PC-3 (cell line): ENCODE results near the gene CD164L2. TPM values are rescaled to one million over a fixed set of nuclear protein-coding genes. Genes with fewer than 3 reads are reported as not detected.

Experiments
- ATAC-seq: fragments of 200-7000 bp; cut with Tn5 transposase; 2 replicates; pipeline ENCODE4 v1.9.1; 2020; ENCODE audit warnings: mild to moderate bottlenecking, moderate library complexity
- BruUV-seq: library from RNA; stranded (reverse); fragments of 400-500 nt; replicated peaks from 2 replicates; lab custom pipeline; 2021; lab: Mats Ljungman, UMichigan
- CTCF ChIA-PET: fragments of 300-600 bp; sonication (Branson Sonifier 250); formaldehyde crosslinking; loops from one replicate; lab custom pipeline; 2022; ENCODE audit warnings: antibody characterized with exemption; lab: Charles Lee
- POLR2A ChIA-PET: fragments of 300-600 bp; sonication (Branson Sonifier 250); formaldehyde crosslinking; loops from one replicate; lab custom pipeline; 2022; ENCODE audit warnings: antibody characterized with exemption; ENCODE audit not compliant: unreplicated experiment; lab: Charles Lee
- DNase-seq: peaks from one replicate; pipeline ENCODE4 v3.0.0-alpha.2; 2015
- H2AFZ ChIP-seq: fragments of 300-600 bp; sonication (generic); 2 replicates; pipeline ENCODE4 v1.6.0; 2016; ENCODE audit warnings: antibody characterized with exemption, low read length
- H3F3A ChIP-seq: fragments of 300-600 bp; sonication (generic); one replicate; pipeline ENCODE4 v1.6.0; 2017; ENCODE audit warnings: antibody characterized with exemption, low read length, control low read depth, mild to moderate bottlenecking; ENCODE audit not compliant: unreplicated experiment
- H3K27ac ChIP-seq: fragments of 300-600 bp; sonication (generic); 2 replicates; pipeline ENCODE4 v1.5.1; 2016; ENCODE audit warnings: mild to moderate bottlenecking, low read length
- H3K27me3 ChIP-seq: fragments of 300-600 bp; sonication (generic); 2 replicates; pipeline ENCODE4 v1.6.1; 2016; ENCODE audit warnings: low read length, mixed read lengths
- H3K36me3 ChIP-seq: fragments of 300-600 bp; sonication (generic); 2 replicates; pipeline ENCODE4 v1.6.1; 2016; ENCODE audit warnings: low read depth, mixed run types, low read length, mixed read lengths
- H3K4me1 ChIP-seq: fragments of 300-600 bp; sonication (generic); 2 replicates; pipeline ENCODE4 v1.5.1; 2016; ENCODE audit warnings: low read length; ENCODE audit not compliant: insufficient read depth
- H3K4me2 ChIP-seq: fragments of 300-600 bp; sonication (generic); 2 replicates; pipeline ENCODE4 v1.6.0; 2016; ENCODE audit warnings: low read length
- H3K4me3 ChIP-seq: fragments of 300-600 bp; sonication (generic); 2 replicates; pipeline ENCODE4 v1.5.1; 2016; ENCODE audit warnings: mild to moderate bottlenecking, low read length, mixed read lengths
- H3K79me2 ChIP-seq: fragments of 300-600 bp; sonication (generic); 2 replicates; pipeline ENCODE4 v1.6.1; 2017; ENCODE audit warnings: low read length, mixed read lengths
- H3K9ac ChIP-seq: fragments of 300-600 bp; sonication (generic); 2 replicates; pipeline ENCODE4 v1.6.0; 2016; ENCODE audit warnings: mild to moderate bottlenecking, low read length
- H3K9me2 ChIP-seq: fragments of 300-600 bp; sonication (generic); replicated peaks from 2 replicates; pipeline ENCODE4 v1.6.1; 2016; ENCODE audit warnings: mixed run types, low read length, mixed read lengths
- H3K9me3 ChIP-seq: fragments of 300-600 bp; sonication (generic); 2 replicates; pipeline ENCODE4 v1.6.1; 2016; ENCODE audit warnings: low read length, mixed read lengths
- H4K20me1 ChIP-seq: fragments of 300-600 bp; sonication (generic); 2 replicates; pipeline ENCODE4 v1.6.1; 2016; ENCODE audit warnings: low read length, mixed read lengths
- EZH2 ChIP-seq: fragments of 300-600 bp; sonication (generic); IDR thresholded peaks from one replicate; pipeline ENCODE4 v1.6.1; 2017; ENCODE audit warnings: antibody characterized with exemption, mild to moderate bottlenecking, low read length; ENCODE audit not compliant: unreplicated experiment
- EZH2phosphoT487 ChIP-seq: fragments of 300-600 bp; sonication (generic); IDR thresholded peaks from 2 replicates; pipeline ENCODE4 v1.6.1; 2018; ENCODE audit warnings: mild to moderate bottlenecking, antibody characterized with exemption, low read length, borderline replicate concordance
- intact Hi-C: fragments of 100-400 bp; cut with micrococcal nuclease; formaldehyde crosslinking; loops from 2 replicates; pipeline ENCODE4 v1.9.0; 2023
- total RNA-seq: library from RNA; depleted of rRNA; stranded (reverse); fragments of >200 nt; gene quantifications from 2 replicates; pipeline ENCODE4 v1.2.3, GENCODE V29; 2014
- TF ChIP-seq, protein P1 (sequence below): fragments of 300-600 bp; sonication (generic); conservative IDR thresholded peaks from 2 replicates; pipeline ENCODE4 v1.5.1; 2017; ENCODE audit warnings: antibody characterized with exemption, low read depth, mild to moderate bottlenecking, low read length

Gene CD164L2
- total RNA-seq, 1 experiment from 2014 or later, result 0.47 TPM

DNA sequence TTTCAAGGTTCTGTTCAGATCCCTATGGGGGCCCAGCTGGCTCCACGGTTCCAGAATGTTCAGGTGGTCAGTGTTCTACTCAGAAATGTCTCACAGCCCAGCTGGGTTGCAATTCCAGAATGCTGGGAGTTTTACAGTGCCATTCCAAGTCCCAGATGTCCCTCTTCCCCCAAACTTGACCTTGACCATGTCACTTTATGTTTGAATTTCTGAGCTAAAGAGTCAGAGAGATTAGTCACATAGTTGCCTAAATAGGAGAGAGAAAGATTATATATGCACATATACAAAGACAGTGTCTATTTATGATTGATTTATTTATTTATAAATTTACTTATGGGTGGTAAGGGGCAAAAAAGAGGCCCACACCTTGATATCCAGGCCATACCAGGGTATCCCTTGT is 11.8 kb upstream of the CD164L2 start:
- CTCF ChIA-PET, result interaction anchor here (0.5 to 2.3 kb wide), 3 partner anchors 28 to 162 kb away, joined by 5 to 25 read pairs (median 11); partner anchors contain the start of gene MAP3K6
- intact Hi-C loops, result no loop called here
- no peak for ATAC-seq
- Histone ChIP-seq H2AFZ (no peak overlapping the region), H3K27me3 (no peaks in the 10 kb centered on the region), H3K36me3 (no peaks in the 10 kb centered on the region), H3K4me1 (peaks cover 25% of the 10 kb centered on the region), H3K4me2 (peak overlapping the region; percentile 21; the same call in 1 of the 2 replicates), H3K9me2 (no peaks in the 10 kb centered on the region), H3K79me2 (peaks cover 20% of the 10 kb centered on the region), H3K27ac (no peak overlapping the region), H4K20me1 (no peaks in the 10 kb centered on the region), H3K9ac (no peak overlapping the region), H3K4me3 (no peak overlapping the region), H3F3A (peaks cover 3% of the 10 kb centered on the region), H3K9me3 (no peaks in the 10 kb centered on the region)
- TF ChIP-seq EZH2 (no peak), EZH2phosphoT487 (no peak)
- TF ChIP-seq, protein P1, sequence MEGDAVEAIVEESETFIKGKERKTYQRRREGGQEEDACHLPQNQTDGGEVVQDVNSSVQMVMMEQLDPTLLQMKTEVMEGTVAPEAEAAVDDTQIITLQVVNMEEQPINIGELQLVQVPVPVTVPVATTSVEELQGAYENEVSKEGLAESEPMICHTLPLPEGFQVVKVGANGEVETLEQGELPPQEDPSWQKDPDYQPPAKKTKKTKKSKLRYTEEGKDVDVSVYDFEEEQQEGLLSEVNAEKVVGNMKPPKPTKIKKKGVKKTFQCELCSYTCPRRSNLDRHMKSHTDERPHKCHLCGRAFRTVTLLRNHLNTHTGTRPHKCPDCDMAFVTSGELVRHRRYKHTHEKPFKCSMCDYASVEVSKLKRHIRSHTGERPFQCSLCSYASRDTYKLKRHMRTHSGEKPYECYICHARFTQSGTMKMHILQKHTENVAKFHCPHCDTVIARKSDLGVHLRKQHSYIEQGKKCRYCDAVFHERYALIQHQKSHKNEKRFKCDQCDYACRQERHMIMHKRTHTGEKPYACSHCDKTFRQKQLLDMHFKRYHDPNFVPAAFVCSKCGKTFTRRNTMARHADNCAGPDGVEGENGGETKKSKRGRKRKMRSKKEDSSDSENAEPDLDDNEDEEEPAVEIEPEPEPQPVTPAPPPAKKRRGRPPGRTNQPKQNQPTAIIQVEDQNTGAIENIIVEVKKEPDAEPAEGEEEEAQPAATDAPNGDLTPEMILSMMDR, result no peak
- no peak for DNase-seq
- POLR2A ChIA-PET, result no interaction called here
- TSS peak; percentile 40 for BruUV-seq

DNA sequence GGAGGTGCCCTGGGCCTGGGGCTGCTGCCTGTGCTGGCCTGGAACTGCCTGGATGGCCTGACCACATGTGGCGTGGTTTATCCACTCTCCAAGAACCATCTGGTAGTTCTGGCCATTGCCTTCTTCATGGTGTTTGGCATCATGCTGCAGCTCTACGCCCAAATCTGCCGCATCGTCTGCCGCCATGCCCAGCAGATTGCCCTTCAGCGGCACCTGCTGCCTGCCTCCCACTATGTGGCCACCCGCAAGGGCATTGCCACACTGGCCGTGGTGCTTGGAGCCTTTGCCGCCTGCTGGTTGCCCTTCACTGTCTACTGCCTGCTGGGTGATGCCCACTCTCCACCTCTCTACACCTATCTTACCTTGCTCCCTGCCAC is 11.1 kb upstream of the CD164L2 start:
- intact Hi-C loops, result no loop called here
- Histone ChIP-seq H3K27ac (no peak overlapping the region), H3K9ac (no peak overlapping the region), H3F3A (peaks cover 3% of the 10 kb centered on the region), H3K27me3 (no peaks in the 10 kb centered on the region), H3K4me3 (no peak overlapping the region), H3K4me1 (peaks cover 25% of the 10 kb centered on the region), H3K79me2 (peaks cover 20% of the 10 kb centered on the region), H3K9me2 (no peaks in the 10 kb centered on the region), H3K9me3 (no peaks in the 10 kb centered on the region), H3K36me3 (no peaks in the 10 kb centered on the region), H4K20me1 (no peaks in the 10 kb centered on the region), H3K4me2 (peak overlapping the region; percentile 21; the same call in 1 of the 2 replicates), H2AFZ (no peak overlapping the region)
- DNase-seq (no peak), ATAC-seq (no peak)
- TF ChIP-seq, protein P1, result no peak
- TF ChIP-seq EZH2phosphoT487 (no peak), EZH2 (no peak)
- ChIA-PET POLR2A (no interaction called here), CTCF (interaction anchor here (0.5 to 2.3 kb wide), 3 partner anchors 28 to 135 kb away, joined by 5 to 25 read pairs (median 12); partner anchors contain the start of gene MAP3K6)
- no TSS peak for BruUV-seq

DNA sequence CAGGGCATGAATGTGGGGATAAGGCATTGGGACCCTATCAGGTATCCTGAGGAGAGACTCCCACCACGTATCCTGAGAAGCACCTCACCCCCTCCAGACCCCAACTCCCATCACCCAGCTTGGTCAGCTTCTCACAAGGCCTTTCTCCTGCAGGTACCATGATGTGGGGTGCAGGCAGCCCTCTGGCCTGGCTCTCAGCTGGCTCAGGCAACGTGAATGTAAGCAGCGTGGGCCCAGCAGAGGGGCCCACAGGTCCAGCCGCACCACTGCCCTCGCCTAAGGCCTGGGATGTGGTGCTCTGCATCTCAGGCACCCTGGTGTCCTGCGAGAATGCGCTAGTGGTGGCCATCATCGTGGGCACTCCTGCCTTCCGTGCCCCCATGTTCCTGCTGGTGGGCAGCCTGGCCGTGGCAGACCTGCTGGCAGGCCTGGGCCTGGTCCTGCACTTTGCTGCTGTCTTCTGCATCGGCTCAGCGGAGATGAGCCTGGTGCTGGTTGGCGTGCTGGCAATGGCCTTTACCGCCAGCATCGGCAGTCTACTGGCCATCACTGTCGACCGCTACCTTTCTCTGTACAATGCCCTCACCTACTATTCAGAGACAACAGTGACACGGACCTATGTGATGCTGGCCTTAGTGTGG is 10.6 kb upstream of the CD164L2 start:
- peak overlapping the region; percentile 99 for H3K4me2 ChIP-seq
- peak overlapping the region; percentile 97; the same call in 1 of the 2 replicates for H3K9ac ChIP-seq
- ATAC-seq (no peak), DNase-seq (no peak)
- intact Hi-C loops, result no loop called here
- H3K9me3 ChIP-seq, result no peaks in the 10 kb centered on the region
- peaks cover 20% of the 10 kb centered on the region for H3K79me2 ChIP-seq
- ChIA-PET POLR2A (interaction anchor here (0.7 kb wide), 1 partner anchor 1874 kb away, joined by 5 read pairs; no protein-coding TSS in a partner anchor), CTCF (interaction anchor here (2.3 kb wide), 1 partner anchor 94 kb away, joined by 25 read pairs; no protein-coding TSS in a partner anchor)
- TF ChIP-seq EZH2phosphoT487 (no peak), EZH2 (no peak)
- TF ChIP-seq, protein P1, result no peak
- H3K36me3 ChIP-seq, result no peaks in the 10 kb centered on the region
- H4K20me1 ChIP-seq, result no peaks in the 10 kb centered on the region
- BruUV-seq, result no TSS peak
- no peaks in the 10 kb centered on the region for H3K27me3 ChIP-seq
- peak overlapping the region; percentile 100 for H3K4me3 ChIP-seq
- no peak overlapping the region for H3K27ac ChIP-seq
- H3K4me1 ChIP-seq, result peaks cover 25% of the 10 kb centered on the region
- peaks cover 3% of the 10 kb centered on the region for H3F3A ChIP-seq
- H3K9me2 ChIP-seq, result no peaks in the 10 kb centered on the region
- no peak overlapping the region for H2AFZ ChIP-seq
